ENCODE results near the gene MDGA2. TPM values are rescaled to one million over a fixed set of nuclear protein-coding genes. Genes with fewer than 3 reads are reported as not detected.

MDGA2 gene
- total RNA-seq, 1 experiment from 2014 or later, result not detected

DNA sequence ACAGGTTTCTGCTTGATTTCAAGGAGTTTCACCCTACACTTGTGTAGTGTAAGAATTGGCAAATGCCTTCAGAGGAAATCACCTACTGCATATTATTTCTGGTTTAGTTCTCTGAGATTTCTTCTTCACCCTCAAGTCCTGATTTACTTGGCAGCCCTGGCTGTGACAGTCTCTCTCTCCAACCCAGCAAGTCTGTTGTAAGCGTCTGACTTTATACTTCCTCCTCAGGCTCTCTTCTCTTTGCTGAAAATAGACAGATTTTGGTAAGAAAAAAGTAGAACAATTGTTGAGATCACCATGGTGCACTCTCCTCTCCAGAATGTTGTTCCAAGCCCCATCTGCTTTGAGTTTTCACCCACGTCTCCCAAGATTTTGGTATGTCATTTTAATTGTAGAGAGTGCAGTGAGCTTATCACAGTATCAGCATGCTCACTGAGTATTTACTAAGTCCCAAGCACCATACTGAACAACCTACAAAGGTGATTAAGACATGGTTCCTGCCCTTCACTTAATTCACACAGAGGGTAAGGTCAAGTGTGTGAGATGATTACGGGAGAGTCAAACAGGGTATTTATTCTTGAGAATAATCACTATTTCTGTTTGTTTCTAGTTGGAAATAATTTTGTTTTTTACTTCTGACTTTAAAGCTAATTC is 148.7 kb downstream of the MDGA2 start:
- Histone ChIP-seq H3K27me3 (replicated peaks; ENCODE audit: control insufficient read depth, insufficient read depth, low read length) (no peaks in the 10 kb centered on the region), H3K4me3 (ENCODE audit: low read depth, low read length) (no peak overlapping the region), H3K4me1 (no peaks in the 10 kb centered on the region), H3K36me3 (ENCODE audit: control insufficient read depth, insufficient read depth, low read length) (no peaks in the 10 kb centered on the region), H3K9me3 (peaks cover 3% of the 10 kb centered on the region; the same call in 1 of the 2 replicates)
- CTCF ChIA-PET, result no interaction called here
- Mint-ChIP-seq H3K36me3 (ENCODE audit: insufficient read depth, unreplicated experiment) (no peaks in the 10 kb centered on the region), H3K27ac (ENCODE audit: unreplicated experiment) (no peak overlapping the region), H3K4me3 (ENCODE audit: unreplicated experiment) (no peak overlapping the region), H3K4me1 (ENCODE audit: low read depth, unreplicated experiment) (no peaks in the 10 kb centered on the region), H3K9me3 (ENCODE audit: unreplicated experiment) (no peaks in the 10 kb centered on the region), H3K27me3 (ENCODE audit: insufficient read depth, unreplicated experiment) (peaks cover 3% of the 10 kb centered on the region)
- POLR2A ChIA-PET, result no interaction called here
- TF ChIP-seq, protein P1, sequence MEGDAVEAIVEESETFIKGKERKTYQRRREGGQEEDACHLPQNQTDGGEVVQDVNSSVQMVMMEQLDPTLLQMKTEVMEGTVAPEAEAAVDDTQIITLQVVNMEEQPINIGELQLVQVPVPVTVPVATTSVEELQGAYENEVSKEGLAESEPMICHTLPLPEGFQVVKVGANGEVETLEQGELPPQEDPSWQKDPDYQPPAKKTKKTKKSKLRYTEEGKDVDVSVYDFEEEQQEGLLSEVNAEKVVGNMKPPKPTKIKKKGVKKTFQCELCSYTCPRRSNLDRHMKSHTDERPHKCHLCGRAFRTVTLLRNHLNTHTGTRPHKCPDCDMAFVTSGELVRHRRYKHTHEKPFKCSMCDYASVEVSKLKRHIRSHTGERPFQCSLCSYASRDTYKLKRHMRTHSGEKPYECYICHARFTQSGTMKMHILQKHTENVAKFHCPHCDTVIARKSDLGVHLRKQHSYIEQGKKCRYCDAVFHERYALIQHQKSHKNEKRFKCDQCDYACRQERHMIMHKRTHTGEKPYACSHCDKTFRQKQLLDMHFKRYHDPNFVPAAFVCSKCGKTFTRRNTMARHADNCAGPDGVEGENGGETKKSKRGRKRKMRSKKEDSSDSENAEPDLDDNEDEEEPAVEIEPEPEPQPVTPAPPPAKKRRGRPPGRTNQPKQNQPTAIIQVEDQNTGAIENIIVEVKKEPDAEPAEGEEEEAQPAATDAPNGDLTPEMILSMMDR (IDR thresholded peaks at IDR 0.05; ENCODE audit: insufficient read depth in 1 of 2, low read depth in 1 of 2, low read length in 1 of 2, severe bottlenecking in 1 of 2, unreplicated experiment in 1 of 2), result no peak
- no peak for DNase-seq
- intact Hi-C loops (cut with micrococcal nuclease; ENCODE audit: unreplicated experiment), result no loop called here
- BruUV-seq (replicated peaks), result no TSS peak

GRCh38 chr14:47524524-47524923 is 150.9 kb downstream of the MDGA2 start:
- BruUV-seq (replicated peaks), result no TSS peak
- Histone ChIP-seq H3K4me1 (no peaks in the 10 kb centered on the region), H3K36me3 (ENCODE audit: control insufficient read depth, insufficient read depth, low read length) (no peaks in the 10 kb centered on the region), H3K27me3 (replicated peaks; ENCODE audit: control insufficient read depth, insufficient read depth, low read length) (no peaks in the 10 kb centered on the region), H3K4me3 (ENCODE audit: low read depth, low read length) (no peak overlapping the region), H3K9me3 (peaks cover 1% of the 10 kb centered on the region; the same call in 1 of the 2 replicates)
- Mint-ChIP-seq H3K4me1 (ENCODE audit: low read depth, unreplicated experiment) (no peaks in the 10 kb centered on the region), H3K27me3 (ENCODE audit: insufficient read depth, unreplicated experiment) (peaks cover 3% of the 10 kb centered on the region), H3K27ac (ENCODE audit: unreplicated experiment) (no peak overlapping the region), H3K9me3 (ENCODE audit: unreplicated experiment) (no peaks in the 10 kb centered on the region), H3K4me3 (ENCODE audit: unreplicated experiment) (no peak overlapping the region), H3K36me3 (ENCODE audit: insufficient read depth, unreplicated experiment) (no peaks in the 10 kb centered on the region)
- POLR2A ChIA-PET, result no interaction called here
- CTCF ChIA-PET, result no interaction called here
- DNase-seq, result no peak
- TF ChIP-seq, protein P1 (IDR thresholded peaks at IDR 0.05; ENCODE audit: insufficient read depth in 1 of 2, low read depth in 1 of 2, low read length in 1 of 2, severe bottlenecking in 1 of 2, unreplicated experiment in 1 of 2), result no peak
- intact Hi-C loops (cut with micrococcal nuclease; ENCODE audit: unreplicated experiment), result no loop called here

DNA sequence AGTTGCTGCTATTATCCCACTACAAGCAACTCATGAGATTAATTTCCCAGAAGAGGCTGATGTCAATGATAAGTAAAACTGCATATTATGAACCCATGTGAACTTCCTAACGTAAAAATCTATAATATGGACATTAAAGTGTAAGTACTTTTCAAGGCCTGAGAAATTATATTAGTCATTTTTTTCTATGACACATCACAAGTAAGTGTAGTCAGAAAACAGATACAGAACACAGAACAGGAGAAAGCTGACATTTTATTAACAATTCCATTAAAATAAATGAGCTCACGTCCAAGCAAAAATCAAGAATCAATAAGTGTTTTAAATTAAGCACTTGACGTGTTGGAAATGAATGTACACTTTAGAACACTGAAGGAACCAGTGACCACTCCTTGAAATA is 155.0 kb downstream of the MDGA2 start:
- Histone ChIP-seq H3K4me3 (ENCODE audit: low read depth, low read length) (no peak overlapping the region), H3K4me1 (peaks cover 7% of the 10 kb centered on the region; the same call in 1 of the 2 replicates), H3K27me3 (replicated peaks; ENCODE audit: control insufficient read depth, insufficient read depth, low read length) (no peaks in the 10 kb centered on the region), H3K36me3 (ENCODE audit: control insufficient read depth, insufficient read depth, low read length) (no peaks in the 10 kb centered on the region), H3K9me3 (no peaks in the 10 kb centered on the region)
- ChIA-PET CTCF (no interaction called here), POLR2A (no interaction called here)
- H3K4me3 Mint-ChIP-seq (ENCODE audit: unreplicated experiment), result no peak overlapping the region
- no peaks in the 10 kb centered on the region for H3K9me3 Mint-ChIP-seq (ENCODE audit: unreplicated experiment)
- H3K36me3 Mint-ChIP-seq (ENCODE audit: insufficient read depth, unreplicated experiment), result no peaks in the 10 kb centered on the region
- no peak overlapping the region for H3K27ac Mint-ChIP-seq (ENCODE audit: unreplicated experiment)
- no TSS peak for BruUV-seq (replicated peaks)
- intact Hi-C loops (cut with micrococcal nuclease; ENCODE audit: unreplicated experiment), result no loop called here
- TF ChIP-seq, protein P1 (IDR thresholded peaks at IDR 0.05; ENCODE audit: insufficient read depth in 1 of 2, low read depth in 1 of 2, low read length in 1 of 2, severe bottlenecking in 1 of 2, unreplicated experiment in 1 of 2), result no peak
- H3K4me1 Mint-ChIP-seq (ENCODE audit: low read depth, unreplicated experiment), result no peaks in the 10 kb centered on the region
- no peaks in the 10 kb centered on the region for H3K27me3 Mint-ChIP-seq (ENCODE audit: insufficient read depth, unreplicated experiment)
- no peak for DNase-seq

Measured in Caco-2 (cell line).